HEK293 (cell line): ENCODE results near the gene PRSS33.

Experiments used
- CTCF ChIA-PET: fragments of 350-600 bp; formaldehyde crosslinking; extraction: SDS; loops from one replicate; lab custom pipeline; 2021; ENCODE audit warnings: antibody characterized with exemption; lab: Yijun Ruan, JAX
- POLR2A ChIA-PET: fragments of 300-600 bp; formaldehyde crosslinking; extraction: SDS; loops from one replicate; lab custom pipeline; 2020; ENCODE audit warnings: antibody characterized with exemption, inconsistent platforms; lab: Yijun Ruan, JAX
- H3K27ac ChIP-seq: fragments of 200-500 bp; sonication (Bioruptor generic); 2 replicates; pipeline ENCODE4 v1.5.1; 2014; ENCODE audit warnings: low read depth, low read length, control low read depth, inconsistent platforms; ENCODE audit errors: extremely low read depth
- H3K36me3 ChIP-seq, 2 experiments: fragments of 200-500 bp in 1 of 2; sonication (Bioruptor generic) in 1 of 2; 1 replicate in 1 of 2; 2 replicates in 1 of 2; pipeline ENCODE4 v1.5.1; 2014 to 2017; ENCODE audit warnings: inconsistent platforms in 2 of 2, low read length in 2 of 2; ENCODE audit not compliant: control insufficient read depth in 2 of 2, insufficient read depth in 1 of 2
- H3K4me1 ChIP-seq: fragments of 200-500 bp; sonication (Bioruptor generic); 2 replicates; pipeline ENCODE4 v1.5.1; 2014; ENCODE audit warnings: mild to moderate bottlenecking, low read length, inconsistent platforms; ENCODE audit not compliant: control insufficient read depth, insufficient read depth
- H3K4me3 ChIP-seq: 2 replicates; pipeline ENCODE4 v1.5.1; 2011; ENCODE audit warnings: low read depth, mild to moderate bottlenecking, control low read depth, low read length, moderate library complexity
- H3K9me3 ChIP-seq: fragments of 200-500 bp; sonication (Bioruptor generic); 2 replicates; pipeline ENCODE4 v1.5.1; 2014; ENCODE audit warnings: low read depth, low read length, inconsistent platforms; ENCODE audit not compliant: control insufficient read depth, insufficient read depth
- KLF1 ChIP-seq: fragments of 450-650 bp; formaldehyde crosslinking; IDR thresholded peaks from 2 replicates; pipeline ENCODE4 v1.5.1; 2016; ENCODE audit warnings: missing biosample characterization, missing genetic modification characterization
- SALL2 ChIP-seq: fragments of 450-650 bp; formaldehyde crosslinking; IDR thresholded peaks from 2 replicates; pipeline ENCODE4 v1.5.0; 2017; ENCODE audit warnings: missing biosample characterization, mild to moderate bottlenecking, missing genetic modification characterization, borderline replicate concordance
- ZBTB1 ChIP-seq: fragments of 450-650 bp; formaldehyde crosslinking; IDR thresholded peaks from 2 replicates; pipeline ENCODE4 v1.5.1; 2016; ENCODE audit warnings: missing biosample characterization, missing genetic modification characterization
- ZFHX2 ChIP-seq: fragments of 450-650 bp; formaldehyde crosslinking; conservative IDR thresholded peaks from 2 replicates; pipeline ENCODE4 v1.5.1; 2016; ENCODE audit warnings: missing biosample characterization, missing genetic modification characterization
- ZFP69B ChIP-seq: fragments of 450-650 bp; formaldehyde crosslinking; IDR thresholded peaks from 2 replicates; pipeline ENCODE4 v1.5.1; 2016; ENCODE audit warnings: missing biosample characterization, missing genetic modification characterization
- ZNF112 ChIP-seq: fragments of 450-650 bp; formaldehyde crosslinking; IDR thresholded peaks from 2 replicates; pipeline ENCODE4 v1.5.0; 2017; ENCODE audit warnings: missing biosample characterization, missing genetic modification characterization
- ZNF133 ChIP-seq: fragments of 450-650 bp; formaldehyde crosslinking; IDR thresholded peaks from 2 replicates; pipeline ENCODE4 v1.5.1; 2016; ENCODE audit warnings: missing biosample characterization, missing genetic modification characterization
- ZNF138 ChIP-seq: fragments of 450-650 bp; formaldehyde crosslinking; IDR thresholded peaks from 2 replicates; pipeline ENCODE4 v1.5.1; 2016; ENCODE audit warnings: missing biosample characterization, missing genetic modification characterization, borderline replicate concordance
- ZNF146 ChIP-seq: fragments of 450-650 bp; formaldehyde crosslinking; IDR thresholded peaks from 2 replicates; pipeline ENCODE4 v1.5.1; 2016; ENCODE audit warnings: missing biosample characterization, missing genetic modification characterization
- ZNF2 ChIP-seq: fragments of 450-650 bp; formaldehyde crosslinking; IDR thresholded peaks from 2 replicates; pipeline ENCODE4 v1.5.1; 2016; ENCODE audit warnings: missing biosample characterization, missing genetic modification characterization
- ZNF274 ChIP-seq, 2 experiments: fragments of 200-500 bp in 1 of 2; fragments of 450-650 bp in 1 of 2; sonication (Bioruptor generic) in 1 of 2; formaldehyde crosslinking in 1 of 2; IDR thresholded peaks; 2 replicates each; pipeline versions ENCODE4 v1.5.1 to v1.6.1; 2014 to 2016; ENCODE audit warnings: borderline replicate concordance in 1 of 2, inconsistent platforms in 1 of 2, low read length in 1 of 2, missing biosample characterization in 1 of 2, missing genetic modification characterization in 1 of 2
- ZNF560 ChIP-seq: fragments of 450-650 bp; formaldehyde crosslinking; IDR thresholded peaks from 2 replicates; pipeline ENCODE4 v1.5.1; 2017; ENCODE audit warnings: missing biosample characterization, missing genetic modification characterization, borderline replicate concordance
- ZNF571 ChIP-seq: fragments of 450-650 bp; formaldehyde crosslinking; IDR thresholded peaks from 2 replicates; pipeline ENCODE4 v1.5.0; 2017; ENCODE audit warnings: missing biosample characterization, missing genetic modification characterization
- ZNF585B ChIP-seq: fragments of 450-650 bp; formaldehyde crosslinking; IDR thresholded peaks from 2 replicates; pipeline ENCODE4 v1.5.1; 2016; ENCODE audit warnings: missing biosample characterization, missing genetic modification characterization
- ZNF600 ChIP-seq: fragments of 450-650 bp; formaldehyde crosslinking; IDR thresholded peaks from 2 replicates; pipeline ENCODE4 v1.5.1; 2016; ENCODE audit warnings: missing biosample characterization, missing genetic modification characterization
- ZNF654 ChIP-seq: fragments of 450-650 bp; formaldehyde crosslinking; IDR thresholded peaks from 2 replicates; pipeline ENCODE4 v1.5.1; 2016; ENCODE audit warnings: low read depth, missing biosample characterization, missing genetic modification characterization
- ZNF677 ChIP-seq: fragments of 450-650 bp; IDR thresholded peaks from 2 replicates; pipeline ENCODE4 v1.5.0; 2018; ENCODE audit warnings: missing biosample characterization, mild to moderate bottlenecking, missing genetic modification characterization, moderate library complexity
- ZNF777 ChIP-seq: fragments of 450-650 bp; formaldehyde crosslinking; IDR thresholded peaks from 2 replicates; pipeline ENCODE4 v1.5.1; 2017; ENCODE audit warnings: missing biosample characterization, missing genetic modification characterization, borderline replicate concordance
- ZSCAN30 ChIP-seq: fragments of 450-650 bp; IDR thresholded peaks from 2 replicates; pipeline ENCODE4 v1.5.1; 2018; ENCODE audit warnings: missing biosample characterization, mild to moderate bottlenecking, missing genetic modification characterization, moderate library complexity
- TF ChIP-seq, protein P1 (sequence below): fragments of 450-650 bp; formaldehyde crosslinking; IDR thresholded peaks from 2 replicates; pipeline ENCODE4 v1.5.1; 2016; ENCODE audit warnings: missing biosample characterization, missing genetic modification characterization
- TF ChIP-seq, protein P2 (sequence below): fragments of 450-650 bp; formaldehyde crosslinking; IDR thresholded peaks from 2 replicates; pipeline ENCODE4 v1.5.1; 2016; ENCODE audit warnings: missing biosample characterization, missing genetic modification characterization
- TF ChIP-seq, protein P3 (sequence below): fragments of 450-650 bp; formaldehyde crosslinking; optimal IDR thresholded peaks from 2 replicates; pipeline ENCODE3; 2016; ENCODE audit warnings: missing biosample characterization, mild to moderate bottlenecking, missing genetic modification characterization
- TF ChIP-seq, protein P4 (sequence below): fragments of 450-650 bp; formaldehyde crosslinking; IDR thresholded peaks from 2 replicates; pipeline ENCODE4 v1.5.1; 2017; ENCODE audit warnings: missing biosample characterization, mild to moderate bottlenecking, missing genetic modification characterization, moderate library complexity
- TF ChIP-seq, protein P5 (sequence below): fragments of 450-650 bp; formaldehyde crosslinking; IDR thresholded peaks from 2 replicates; pipeline ENCODE4 v1.5.1; 2016; ENCODE audit warnings: missing biosample characterization, missing genetic modification characterization

The PRSS33 gene

DNA sequence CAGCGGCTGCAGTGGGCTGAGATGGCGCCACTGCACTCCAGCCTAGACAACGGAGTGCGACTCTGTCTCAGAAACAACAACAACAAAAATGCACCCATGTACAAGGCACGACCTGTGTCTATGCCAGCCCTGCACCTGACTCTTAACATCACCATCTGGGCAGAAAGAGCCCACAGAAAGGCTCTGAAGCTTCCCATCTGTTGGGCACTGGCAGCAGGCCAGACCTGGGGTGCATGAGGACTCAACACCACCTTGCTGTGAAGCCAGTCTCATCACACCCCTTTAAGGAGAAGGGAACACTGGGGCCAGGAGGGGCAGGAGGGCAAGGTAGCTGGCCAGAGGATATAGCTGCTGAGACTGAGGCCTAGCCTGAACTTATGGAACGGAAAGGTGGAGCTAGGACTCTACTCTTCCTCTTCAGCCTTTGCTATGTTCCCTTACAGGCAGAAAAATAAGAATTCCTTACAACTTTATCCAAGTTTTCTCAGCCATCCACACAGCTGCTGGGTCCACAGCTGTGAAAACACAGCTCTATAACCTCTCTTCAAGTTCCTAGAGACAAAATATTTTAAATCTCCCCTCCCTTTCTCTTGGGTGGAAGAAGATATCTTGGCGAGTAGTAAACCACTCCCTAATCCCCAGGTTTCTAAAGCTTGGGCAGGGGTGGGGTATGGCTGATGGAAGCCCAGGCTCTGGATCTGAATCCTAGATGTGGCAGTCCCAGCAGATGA lies 13.0 kb downstream of the PRSS33 start (continued):
- TF ChIP-seq, protein P1, sequence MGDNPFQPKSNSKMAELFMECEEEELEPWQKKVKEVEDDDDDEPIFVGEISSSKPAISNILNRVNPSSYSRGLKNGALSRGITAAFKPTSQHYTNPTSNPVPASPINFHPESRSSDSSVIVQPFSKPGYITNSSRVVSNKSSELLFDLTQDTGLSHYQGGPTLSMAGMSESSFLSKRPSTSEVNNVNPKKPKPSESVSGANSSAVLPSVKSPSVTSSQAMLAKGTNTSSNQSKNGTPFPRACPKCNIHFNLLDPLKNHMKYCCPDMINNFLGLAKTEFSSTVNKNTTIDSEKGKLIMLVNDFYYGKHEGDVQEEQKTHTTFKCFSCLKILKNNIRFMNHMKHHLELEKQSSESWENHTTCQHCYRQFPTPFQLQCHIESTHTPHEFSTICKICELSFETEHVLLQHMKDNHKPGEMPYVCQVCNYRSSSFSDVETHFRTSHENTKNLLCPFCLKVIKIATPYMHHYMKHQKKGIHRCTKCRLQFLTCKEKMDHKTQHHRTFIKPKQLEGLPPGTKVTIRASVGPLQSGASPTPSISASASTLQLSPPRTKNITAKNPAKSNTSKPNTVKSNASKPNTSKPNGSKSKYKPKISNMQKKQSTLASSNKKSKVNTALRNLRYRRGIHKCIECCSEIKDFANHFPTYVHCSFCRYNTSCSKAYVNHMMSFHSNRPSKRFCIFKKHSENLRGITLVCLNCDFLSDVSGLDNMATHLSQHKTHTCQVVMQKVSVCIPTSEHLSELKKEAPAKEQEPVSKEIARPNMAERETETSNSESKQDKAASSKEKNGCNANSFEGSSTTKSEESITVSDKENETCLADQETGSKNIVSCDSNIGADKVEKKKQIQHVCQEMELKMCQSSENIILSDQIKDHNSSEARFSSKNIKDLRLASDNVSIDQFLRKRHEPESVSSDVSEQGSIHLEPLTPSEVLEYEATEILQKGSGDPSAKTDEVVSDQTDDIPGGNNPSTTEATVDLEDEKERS = no peak
- TF ChIP-seq ZNF677 (tag by site-specific recombination) (no peak), ZNF600 (tag by site-specific recombination) (no peak), ZNF560 (tag by site-specific recombination) (no peak), ZSCAN30 (tag by site-specific recombination) (no peak), ZFP69B (no peak)
- TF ChIP-seq, protein P2, sequence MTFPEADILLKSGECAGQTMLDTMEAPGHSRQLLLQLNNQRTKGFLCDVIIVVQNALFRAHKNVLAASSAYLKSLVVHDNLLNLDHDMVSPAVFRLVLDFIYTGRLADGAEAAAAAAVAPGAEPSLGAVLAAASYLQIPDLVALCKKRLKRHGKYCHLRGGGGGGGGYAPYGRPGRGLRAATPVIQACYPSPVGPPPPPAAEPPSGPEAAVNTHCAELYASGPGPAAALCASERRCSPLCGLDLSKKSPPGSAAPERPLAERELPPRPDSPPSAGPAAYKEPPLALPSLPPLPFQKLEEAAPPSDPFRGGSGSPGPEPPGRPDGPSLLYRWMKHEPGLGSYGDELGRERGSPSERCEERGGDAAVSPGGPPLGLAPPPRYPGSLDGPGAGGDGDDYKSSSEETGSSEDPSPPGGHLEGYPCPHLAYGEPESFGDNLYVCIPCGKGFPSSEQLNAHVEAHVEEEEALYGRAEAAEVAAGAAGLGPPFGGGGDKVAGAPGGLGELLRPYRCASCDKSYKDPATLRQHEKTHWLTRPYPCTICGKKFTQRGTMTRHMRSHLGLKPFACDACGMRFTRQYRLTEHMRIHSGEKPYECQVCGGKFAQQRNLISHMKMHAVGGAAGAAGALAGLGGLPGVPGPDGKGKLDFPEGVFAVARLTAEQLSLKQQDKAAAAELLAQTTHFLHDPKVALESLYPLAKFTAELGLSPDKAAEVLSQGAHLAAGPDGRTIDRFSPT (tag by site-specific recombination) = peak; percentile 33; the same call in 1 of the 2 replicates
- TF ChIP-seq, protein P3, sequence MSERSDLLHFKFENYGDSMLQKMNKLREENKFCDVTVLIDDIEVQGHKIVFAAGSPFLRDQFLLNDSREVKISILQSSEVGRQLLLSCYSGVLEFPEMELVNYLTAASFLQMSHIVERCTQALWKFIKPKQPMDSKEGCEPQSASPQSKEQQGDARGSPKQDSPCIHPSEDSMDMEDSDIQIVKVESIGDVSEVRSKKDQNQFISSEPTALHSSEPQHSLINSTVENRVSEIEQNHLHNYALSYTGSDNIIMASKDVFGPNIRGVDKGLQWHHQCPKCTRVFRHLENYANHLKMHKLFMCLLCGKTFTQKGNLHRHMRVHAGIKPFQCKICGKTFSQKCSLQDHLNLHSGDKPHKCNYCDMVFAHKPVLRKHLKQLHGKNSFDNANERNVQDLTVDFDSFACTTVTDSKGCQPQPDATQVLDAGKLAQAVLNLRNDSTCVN (tag by site-specific recombination) = no peak
- TF ChIP-seq, all 188 proteins: peak for 6

DNA sequence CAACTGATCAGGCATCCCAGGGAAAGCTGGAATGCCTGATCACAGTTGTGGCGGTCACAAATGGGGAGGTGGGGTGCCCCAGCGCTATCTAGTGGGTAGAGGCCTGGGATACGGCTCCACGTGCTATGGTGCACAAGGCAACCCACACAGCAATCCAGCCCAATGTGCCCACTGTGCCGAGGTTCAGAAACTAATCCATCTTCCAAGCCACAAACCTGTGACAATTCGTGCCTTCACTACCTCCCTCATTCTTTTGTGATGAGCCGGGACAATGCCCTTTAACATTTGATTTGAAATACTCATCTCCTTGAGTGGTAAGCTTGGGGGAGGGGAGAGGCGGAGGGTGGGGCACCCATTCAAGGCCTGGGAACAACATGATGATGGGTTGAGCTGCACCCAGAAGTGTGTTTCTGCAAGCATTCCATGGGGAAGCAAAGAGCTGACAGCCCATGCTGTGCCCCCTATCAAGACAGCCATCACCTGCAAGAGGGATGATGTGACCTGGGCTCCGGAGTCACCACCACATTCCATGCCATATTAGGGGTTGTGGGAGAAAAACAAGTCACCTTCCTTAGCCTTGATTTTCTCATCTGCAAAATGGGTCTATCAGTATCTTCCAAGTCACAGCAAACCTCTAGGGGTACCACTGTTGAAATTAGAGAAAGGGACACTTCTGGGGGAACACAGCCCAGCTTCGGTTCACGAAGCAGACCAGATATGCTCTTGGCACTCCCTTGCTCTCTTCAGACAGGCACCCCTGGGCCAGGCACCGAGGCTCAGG lies 14.0 kb downstream of the PRSS33 start:
- ChIA-PET POLR2A (interaction anchor here (1.5 to 1.9 kb wide), 3 partner anchors 9 to 91 kb away, joined by 6 to 8 read pairs (median 6); partner anchors contain the start of genes KCTD5 and SRRM2), CTCF (interaction anchor here (1.2 to 1.7 kb wide), 3 partner anchors 49 to 95 kb away, joined by 3 to 8 read pairs (median 3); no protein-coding TSS in a partner anchor)
- H3K36me3 ChIP-seq = peaks cover 14 to 76% of the 10 kb centered on the region in 2 experiments
- TF ChIP-seq ZNF138 (tag by site-specific recombination) (no peak), ZBTB1 (tag by site-specific recombination) (no peak), ZNF146 (no peak), ZFHX2 (tag by site-specific recombination) (peak; percentile 21; the same call in 1 of the 2 replicates), ZNF112 (no peak), ZNF654 (no peak), ZNF777 (tag by site-specific recombination) (no peak), ZNF571 (no peak), ZNF274 (IDR thresholded peaks at IDR 0.05; ENCODE audit: low read length) (no peak), ZNF274 (tag by site-specific recombination; IDR thresholded peaks at IDR 0.05; ENCODE audit: borderline replicate concordance) (no peak), SALL2 (no peak), ZNF2 (tag by site-specific recombination) (no peak), ZNF585B (no peak), ZNF133 (tag by site-specific recombination) (no peak), KLF1 (peak; percentile 9; the same call in 1 of the 2 replicates)
- TF ChIP-seq, protein P4, sequence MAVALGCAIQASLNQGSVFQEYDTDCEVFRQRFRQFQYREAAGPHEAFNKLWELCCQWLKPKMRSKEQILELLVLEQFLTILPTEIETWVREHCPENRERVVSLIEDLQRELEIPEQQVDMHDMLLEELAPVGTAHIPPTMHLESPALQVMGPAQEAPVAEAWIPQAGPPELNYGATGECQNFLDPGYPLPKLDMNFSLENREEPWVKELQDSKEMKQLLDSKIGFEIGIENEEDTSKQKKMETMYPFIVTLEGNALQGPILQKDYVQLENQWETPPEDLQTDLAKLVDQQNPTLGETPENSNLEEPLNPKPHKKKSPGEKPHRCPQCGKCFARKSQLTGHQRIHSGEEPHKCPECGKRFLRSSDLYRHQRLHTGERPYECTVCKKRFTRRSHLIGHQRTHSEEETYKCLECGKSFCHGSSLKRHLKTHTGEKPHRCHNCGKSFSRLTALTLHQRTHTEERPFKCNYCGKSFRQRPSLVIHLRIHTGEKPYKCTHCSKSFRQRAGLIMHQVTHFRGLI (tag by site-specific recombination) = no peak
- TF ChIP-seq, protein P5, sequence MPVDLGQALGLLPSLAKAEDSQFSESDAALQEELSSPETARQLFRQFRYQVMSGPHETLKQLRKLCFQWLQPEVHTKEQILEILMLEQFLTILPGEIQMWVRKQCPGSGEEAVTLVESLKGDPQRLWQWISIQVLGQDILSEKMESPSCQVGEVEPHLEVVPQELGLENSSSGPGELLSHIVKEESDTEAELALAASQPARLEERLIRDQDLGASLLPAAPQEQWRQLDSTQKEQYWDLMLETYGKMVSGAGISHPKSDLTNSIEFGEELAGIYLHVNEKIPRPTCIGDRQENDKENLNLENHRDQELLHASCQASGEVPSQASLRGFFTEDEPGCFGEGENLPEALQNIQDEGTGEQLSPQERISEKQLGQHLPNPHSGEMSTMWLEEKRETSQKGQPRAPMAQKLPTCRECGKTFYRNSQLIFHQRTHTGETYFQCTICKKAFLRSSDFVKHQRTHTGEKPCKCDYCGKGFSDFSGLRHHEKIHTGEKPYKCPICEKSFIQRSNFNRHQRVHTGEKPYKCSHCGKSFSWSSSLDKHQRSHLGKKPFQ (tag by site-specific recombination) = no peak

More for the DNA sequence above, 14.0 kb downstream of the PRSS33 start:
- Histone ChIP-seq H3K4me1 (peaks cover 2% of the 10 kb centered on the region), H3K4me3 (no peak overlapping the region), H3K27ac (peak overlapping the region; percentile 53; the same call in 1 of the 2 replicates), H3K9me3 (no peaks in the 10 kb centered on the region)
